GM13977 (cell line): ENCODE data around the gene AASDHPPT.

Experiments used
- DNase-seq: peaks from one replicate; pipeline ENCODE4 v3.0.0; 2012; ENCODE audit warnings: low spot score
- CTCF ChIP-seq: IDR thresholded peaks from 2 replicates; pipeline ENCODE4 v1.5.1; 2012; ENCODE audit warnings: mild to moderate bottlenecking, control low read depth; ENCODE audit not compliant: insufficient read depth; ENCODE audit errors: extremely low read depth, missing control alignments
- in situ Hi-C: fragments of 300-500 bp; cut with MboI; formaldehyde crosslinking; loops from one replicate; pipeline ENCODE4 v1.12.0; 2022; ENCODE audit warnings: low sequenced_read_pairs, low pct_unique_long_range_greater_than_20kb, mixed read lengths, inconsistent platforms; ENCODE audit not compliant: unreplicated experiment

Gene AASDHPPT

GRCh38 chr11:106137758-106138157 is 60.3 kb downstream of the AASDHPPT start:
- in situ Hi-C loops: no loop called here
- TF ChIP-seq CTCF: no peak
- DNase-seq: no peak
